ENCODE data around the gene KCND3.

The KCND3 gene

GRCh38 chr1:111989531-111990025 is at the start of gene KCND3:
Gene KCND3 (minus strand): TSS chr1:111989668.
- no peak for DNase-seq

DNA sequence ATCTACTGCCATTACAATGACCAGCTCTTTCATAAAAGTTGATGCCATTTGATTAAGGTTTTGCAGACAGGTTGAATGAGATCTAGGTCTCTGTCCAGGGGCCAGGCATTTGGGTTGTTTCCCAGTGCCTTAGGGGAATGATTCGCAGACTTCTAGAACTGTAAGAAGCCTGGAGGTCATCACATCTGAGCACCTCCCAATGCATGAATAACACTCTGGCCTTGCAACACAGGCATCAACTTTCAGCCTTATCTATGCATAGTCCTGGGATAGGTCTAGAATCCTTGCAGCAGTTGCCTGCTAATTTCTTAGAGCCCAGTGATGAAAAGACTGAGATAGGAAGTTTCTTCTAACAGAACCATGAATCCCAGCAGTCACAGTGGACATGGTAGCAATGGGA is 44.8 kb upstream of the KCND3 start:
- no peak for DNase-seq

DNA sequence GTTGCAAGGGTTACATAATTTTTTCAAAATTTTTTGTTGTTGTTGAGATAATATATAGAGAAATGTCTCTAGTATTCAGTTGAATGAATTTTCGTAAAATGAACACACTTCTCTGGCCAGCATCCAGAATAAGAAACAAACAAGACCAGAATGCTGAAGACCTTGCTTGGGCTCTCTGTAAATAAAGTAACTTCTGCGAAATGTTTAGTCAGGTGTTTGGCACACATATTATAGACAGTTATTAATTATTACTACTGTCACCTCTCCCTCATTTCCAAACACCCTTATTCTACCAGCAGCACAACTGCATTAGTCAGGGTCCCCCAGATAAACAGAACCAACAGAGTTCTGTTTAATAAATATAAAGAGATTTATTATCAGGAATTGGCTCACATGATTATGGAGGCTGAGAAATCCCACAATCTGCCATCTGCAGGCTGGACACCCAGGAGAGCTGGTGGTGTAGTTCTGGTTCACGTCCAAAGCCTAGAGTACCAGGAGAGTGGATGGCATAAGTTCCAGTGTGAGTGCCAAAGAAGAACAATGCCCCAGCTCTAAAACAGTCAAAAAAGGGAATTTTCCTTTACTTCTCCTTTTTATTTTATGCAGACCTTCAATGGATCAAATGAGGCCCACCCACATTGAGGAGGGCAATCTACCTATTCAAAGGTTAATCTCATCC is 44.1 kb upstream of the KCND3 start:
- no peak for DNase-seq

DNA sequence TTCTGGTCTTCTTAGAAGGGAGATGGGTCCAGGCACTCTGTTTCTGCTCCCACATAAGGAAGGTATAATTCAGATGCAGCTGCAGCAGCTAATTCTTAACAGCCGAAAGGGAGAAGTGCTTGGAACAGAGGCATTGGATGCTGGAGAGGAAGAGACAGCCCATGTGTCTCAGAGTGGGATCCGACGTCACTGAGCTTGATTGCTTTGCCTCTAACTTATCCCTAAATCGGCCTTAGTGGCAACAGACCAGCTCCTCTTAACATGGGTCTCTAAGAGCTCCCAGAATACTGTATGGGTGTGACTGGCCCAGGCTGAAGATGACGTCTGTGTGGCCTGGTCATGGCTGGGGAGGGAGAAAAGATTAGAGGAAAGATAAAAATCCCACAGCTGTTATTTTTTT is 40.7 kb upstream of the KCND3 start:
- no peak for DNase-seq

- no peak for DNase-seq
Observed at GRCh38 chr1:112027696-112028095, 38.2 kb upstream of the KCND3 start.

DNA sequence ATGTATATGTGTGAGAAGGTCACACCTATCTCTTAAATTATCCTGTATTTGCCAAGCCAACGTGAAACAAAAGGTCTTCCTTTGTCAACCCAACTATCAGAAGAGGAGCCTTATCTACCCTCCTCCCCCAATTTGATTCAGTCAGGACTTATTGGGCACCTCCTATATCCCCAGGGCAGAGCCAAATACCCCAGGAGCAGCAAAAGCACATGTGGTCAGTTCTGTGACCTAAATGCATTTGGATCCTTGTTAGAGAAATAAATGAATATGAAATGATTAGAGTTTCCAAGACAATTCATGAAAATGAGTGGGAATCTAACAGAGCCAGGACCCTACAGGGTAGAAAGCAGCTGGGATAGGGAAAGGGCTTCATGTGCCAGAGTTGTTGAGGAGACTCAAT is 37.0 kb upstream of the KCND3 start:
- DNase-seq, result no peak

- no peak for DNase-seq
Observed at GRCh38 chr1:112026016-112026415, 36.5 kb upstream of the KCND3 start.

DNA sequence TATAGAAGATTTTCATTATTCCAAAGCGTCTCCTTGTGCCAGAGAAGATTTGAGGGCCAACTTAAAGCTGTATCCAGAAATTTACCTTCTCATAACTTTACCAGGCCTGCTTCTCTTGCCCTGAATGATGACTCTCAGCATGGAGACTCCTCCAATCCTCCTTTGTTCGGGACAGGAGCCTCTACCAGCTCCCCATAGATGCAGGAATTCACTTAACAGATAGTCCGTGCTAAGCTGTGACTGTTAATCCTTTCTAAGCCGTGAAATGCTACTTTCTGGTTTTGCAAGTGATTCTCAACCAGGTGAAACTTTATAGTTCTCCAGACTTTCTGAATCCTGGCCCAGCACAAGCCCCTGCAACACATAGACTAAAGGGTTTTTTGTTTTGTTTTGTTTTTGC is 31.8 kb upstream of the KCND3 start:
- no peak for DNase-seq

DNA sequence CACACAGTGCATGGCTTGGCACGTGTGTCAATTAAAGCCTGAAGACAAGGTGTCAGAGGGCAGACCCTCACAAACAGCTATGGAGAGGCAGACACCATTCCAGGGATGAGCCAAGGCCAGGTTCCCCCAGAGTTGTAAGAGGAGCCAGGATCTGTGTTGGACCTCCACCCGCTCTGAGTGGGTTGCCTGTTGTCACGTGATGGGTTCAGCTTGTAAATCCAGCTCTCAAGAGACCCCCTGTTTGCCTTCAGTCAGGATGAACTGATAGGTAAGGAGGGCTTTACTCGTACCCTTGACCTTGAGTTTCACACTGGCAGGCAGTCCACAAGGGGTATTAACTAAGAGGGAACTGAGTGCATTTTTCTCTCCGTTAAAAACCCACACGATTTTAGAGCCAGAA is 27.7 kb upstream of the KCND3 start:
- DNase-seq, result no peak

DNA sequence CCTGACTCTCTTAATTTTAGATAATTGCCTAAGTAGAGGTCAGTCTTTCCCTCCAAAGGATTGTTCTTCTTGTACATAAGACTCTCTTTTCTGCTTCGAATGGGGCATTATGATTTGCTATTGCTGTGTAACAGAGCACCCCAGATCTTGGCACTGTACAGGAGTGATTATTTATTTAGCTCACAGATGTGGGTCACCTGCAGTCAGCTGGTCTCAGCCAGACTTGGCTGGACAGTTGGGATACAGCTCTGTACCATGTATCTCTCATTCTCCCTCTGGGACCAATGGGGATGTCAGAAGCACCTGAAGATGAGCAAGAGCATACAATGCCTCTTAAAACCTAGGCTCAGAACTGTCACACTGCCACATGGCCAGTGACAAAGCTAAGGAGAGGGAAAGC is 23.4 kb upstream of the KCND3 start:
- DNase-seq, result no peak

GRCh38 chr1:112011202-112011601 is 21.7 kb upstream of the KCND3 start:
- no peak for DNase-seq

DNA sequence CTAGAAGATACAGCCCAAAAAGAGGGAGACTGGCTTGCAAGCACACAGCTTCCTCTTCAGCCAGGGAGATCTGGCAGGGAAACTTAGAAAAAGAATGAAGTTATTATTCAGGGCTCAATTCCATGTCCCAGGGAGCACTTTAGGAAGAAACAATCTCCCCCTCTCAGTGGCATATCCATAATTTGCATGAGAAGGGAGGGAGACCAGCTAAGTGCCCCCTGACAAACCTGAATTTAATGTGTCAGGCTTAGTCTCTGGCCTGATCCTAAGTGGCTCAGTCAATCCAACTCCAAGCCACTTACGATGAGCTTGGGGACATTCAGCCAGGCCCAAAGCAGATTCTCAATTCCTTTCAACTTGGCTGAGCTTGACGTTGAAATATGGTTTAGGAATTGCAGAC is 17.7 kb upstream of the KCND3 start:
- no peak for DNase-seq

DNA sequence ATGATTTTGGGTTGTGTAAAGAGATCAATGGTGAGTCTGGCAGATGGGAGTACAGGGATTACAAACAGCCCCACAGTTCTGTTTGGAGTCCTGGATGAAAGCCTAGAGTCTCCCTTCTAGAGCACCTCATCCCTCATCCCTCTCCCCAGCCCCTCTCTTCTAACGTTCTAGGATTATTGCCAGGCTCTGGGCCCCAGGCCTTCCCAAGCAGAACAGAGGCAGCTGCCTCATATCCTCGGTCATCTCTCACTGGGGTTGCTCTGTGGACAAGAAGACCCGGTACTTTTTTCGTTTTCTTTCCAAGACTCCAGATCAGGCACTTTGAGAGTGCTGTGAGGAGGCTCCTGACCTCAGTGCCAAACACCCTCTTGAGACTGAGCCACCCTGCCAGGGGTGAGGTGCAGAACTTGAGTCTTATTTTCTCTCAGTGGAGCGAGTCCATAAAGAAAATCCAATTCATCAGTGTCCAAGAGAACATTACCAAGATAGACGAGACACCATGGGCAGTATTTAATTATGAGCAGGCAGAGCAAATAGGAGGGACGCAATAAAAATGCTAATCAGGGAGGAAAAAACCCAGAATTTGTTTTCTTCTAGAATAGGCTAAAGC is 17.1 kb upstream of the KCND3 start:
- DNase-seq, result no peak

- no peak for DNase-seq
Observed at GRCh38 chr1:112004076-112004475, 14.6 kb upstream of the KCND3 start.

GRCh38 chr1:112002514-112002913 is 13.0 kb upstream of the KCND3 start:
- no peak for DNase-seq

GRCh38 chr1:112001436-112001835 is 12.0 kb upstream of the KCND3 start:
- no peak for DNase-seq

DNA sequence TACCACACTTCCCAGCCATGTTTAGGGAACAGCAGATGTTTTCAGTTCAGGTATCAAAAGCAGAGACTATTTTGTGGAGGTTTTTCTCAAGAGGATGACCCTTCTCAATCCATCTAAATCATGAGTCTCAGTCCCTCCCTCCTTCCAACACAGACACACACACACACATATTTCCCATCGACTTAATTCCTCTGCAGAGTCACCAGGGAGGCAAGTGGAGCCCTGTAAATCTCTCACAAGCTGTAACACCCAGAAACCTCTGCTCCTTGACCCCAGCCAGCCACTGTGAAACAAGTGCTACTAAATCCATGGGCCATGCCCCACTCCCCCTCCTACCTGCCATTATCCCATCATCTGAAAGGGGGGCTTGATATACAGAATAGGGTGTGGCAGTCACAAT is 10.6 kb upstream of the KCND3 start:
- DNase-seq, result no peak

- no peak for DNase-seq
Observed at GRCh38 chr1:111998332-111998731, 8.9 kb upstream of the KCND3 start.

GRCh38 chr1:111992476-111992875 is 3.0 kb upstream of the KCND3 start:
- DNase-seq, result no peak

- DNase-seq, result no peak
Observed at GRCh38 chr1:111990878-111991718, 1.6 kb upstream of the KCND3 start.

DNA sequence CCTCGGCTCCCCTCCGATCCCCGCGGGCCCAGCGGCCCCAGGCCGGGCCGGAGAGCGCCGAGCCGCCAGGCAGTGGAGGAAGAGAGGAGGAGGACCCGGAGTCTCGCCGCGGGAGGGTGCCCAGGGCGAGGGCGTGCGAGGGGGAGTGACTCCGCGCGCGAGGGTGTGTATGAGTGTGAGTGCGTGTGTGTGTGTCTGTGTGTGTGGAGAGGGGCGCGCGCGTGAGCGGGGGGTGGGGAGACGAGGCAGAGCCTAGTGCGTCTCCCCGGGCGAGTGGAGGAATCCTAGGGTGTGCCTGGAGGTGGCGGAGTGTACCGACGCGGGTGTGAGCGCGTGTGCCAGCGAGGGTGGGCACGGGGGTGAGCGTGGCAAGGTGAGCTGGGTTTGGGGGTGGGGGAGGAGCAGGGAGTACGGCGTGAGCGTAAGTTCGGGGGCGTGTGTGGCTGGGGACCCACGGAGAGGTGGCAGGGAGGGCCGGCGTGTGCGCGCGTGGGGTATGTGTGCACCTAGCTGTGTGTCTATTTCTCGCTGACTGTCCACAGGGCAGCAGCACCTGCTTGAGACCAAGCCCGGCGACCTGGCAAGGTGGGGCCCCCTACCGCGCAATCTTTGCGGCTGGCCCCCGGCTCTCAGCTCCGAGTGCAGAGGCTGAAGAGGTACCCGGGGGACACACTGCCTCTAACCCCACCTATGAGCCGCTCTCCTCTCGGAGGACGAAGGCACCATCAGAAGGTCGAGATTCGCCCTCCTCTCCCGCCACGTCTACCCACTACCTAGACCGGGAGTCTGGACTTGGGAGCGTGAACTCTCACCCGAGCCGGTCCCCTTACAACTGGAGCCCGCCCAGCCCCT is 784 bp upstream of the KCND3 start:
- no peak for DNase-seq

DNA sequence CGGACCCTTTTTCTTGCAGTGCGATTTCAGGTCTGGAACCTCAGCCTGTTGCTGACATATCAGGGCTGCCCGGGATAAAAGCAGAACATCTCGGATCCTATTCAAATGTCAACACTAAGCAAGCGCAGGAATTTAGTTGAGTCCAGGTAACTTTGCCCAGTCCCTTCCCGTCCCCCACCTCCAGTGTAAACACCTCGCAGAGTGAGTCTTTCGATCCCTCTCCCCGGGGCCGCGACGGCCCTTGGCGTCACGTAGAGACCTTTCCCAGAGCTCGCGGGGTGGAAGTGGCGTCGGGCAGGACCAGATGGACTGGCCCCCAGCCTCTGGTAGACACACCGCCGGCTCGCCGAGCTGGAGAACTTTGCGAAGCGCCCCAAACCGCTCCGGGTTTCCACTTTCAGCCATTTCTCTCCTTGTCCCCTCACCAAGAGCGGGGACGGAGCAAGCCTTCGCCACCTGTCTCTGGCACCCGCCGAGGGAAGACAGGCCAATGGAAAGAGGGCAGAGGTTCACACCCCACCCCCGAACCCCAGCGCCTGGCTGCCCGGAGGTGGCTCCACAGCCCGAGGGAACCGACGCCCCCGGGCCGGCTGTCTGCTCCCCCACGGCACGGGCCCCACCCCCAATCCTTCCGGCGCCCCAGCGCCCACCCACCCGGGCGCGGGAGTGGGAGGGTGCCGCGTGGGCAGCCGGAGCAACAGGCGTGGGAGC is 570 bp downstream of the KCND3 start:
- no peak for DNase-seq

Data from activated effector memory CD4-positive, alpha-beta T cell treated with Interleukin-2 at 50 U/mL for 16 hours (primary cell).